Stimulated activated CD4-positive, alpha-beta T cell treated with anti-CD3 and anti-CD28 coated beads, TNF-alpha, amount 100 ng/mL, for 24 hours (primary cell): ENCODE data around the gene CFAP53.
"Not testable (repeated sequence)": the region's sequence is repeated elsewhere in the genome, so short reads cannot be mapped to it uniquely, and the experiment has no call there.

ENCODE experiments used
- DNase-seq, 3 experiments: peaks; one replicate each; pipeline ENCODE4 v3.0.0-alpha.2; 2020; ENCODE audit warnings: low read depth in 3 of 3

The CFAP53 gene

DNA sequence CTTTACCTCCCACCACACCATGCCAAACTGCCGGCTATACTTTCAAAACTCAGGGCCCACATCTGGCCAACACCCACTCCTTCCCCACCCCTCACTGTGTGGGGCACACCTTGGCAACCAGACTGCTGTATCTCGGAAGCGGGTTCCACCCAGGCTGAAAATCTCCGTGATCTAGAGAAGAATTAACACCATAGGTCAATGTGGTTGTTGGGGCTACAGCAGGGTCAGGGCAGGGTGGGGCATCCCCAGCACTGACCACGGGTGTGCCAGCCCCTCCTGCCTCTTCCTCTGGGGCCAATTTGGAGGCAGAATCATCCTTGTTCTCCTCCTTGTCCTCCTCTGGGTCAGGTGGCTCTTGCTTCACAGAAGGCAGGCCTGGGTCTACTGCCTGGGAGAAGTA lies 6.3 kb upstream of the CFAP53 start:
- DNase-seq, result no peak

DNA sequence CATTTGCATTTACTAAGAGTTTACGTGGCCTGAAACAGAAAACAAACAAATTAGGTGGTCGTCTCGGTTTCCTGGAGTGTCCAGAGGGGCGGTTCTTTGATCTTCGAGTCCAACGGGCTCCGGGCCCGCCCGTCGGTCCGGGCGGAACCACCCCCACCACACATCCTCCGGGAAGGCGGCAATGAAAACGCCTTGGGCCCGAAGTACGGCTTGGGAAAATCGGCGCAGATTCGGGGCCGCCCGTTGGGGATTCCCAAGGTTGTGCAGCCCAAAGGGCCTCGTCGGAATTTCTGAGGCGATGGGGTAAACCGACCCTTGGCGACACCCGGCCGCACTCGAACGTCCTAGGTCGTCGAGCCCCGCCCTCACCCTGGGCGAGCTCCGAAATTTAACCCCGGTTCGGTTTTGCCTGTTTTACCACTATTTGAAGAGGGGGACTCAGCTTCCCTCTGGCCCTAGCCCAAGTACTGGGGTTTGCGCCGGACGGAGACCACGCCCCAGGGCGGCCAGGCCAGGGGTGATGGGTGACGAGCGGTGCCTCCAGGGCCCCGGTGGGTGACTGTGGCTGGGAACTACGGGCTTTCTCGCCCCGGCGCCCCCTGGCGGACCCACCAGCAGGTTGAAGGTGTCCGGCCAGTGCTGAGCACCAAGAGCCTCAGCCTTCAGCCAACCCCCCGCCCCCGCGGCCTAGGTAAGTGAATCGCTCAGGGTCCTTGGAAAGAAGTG lies 1.9 kb upstream of the CFAP53 start:
- peak; percentile 51 to 80 (median 51) for DNase-seq

DNA sequence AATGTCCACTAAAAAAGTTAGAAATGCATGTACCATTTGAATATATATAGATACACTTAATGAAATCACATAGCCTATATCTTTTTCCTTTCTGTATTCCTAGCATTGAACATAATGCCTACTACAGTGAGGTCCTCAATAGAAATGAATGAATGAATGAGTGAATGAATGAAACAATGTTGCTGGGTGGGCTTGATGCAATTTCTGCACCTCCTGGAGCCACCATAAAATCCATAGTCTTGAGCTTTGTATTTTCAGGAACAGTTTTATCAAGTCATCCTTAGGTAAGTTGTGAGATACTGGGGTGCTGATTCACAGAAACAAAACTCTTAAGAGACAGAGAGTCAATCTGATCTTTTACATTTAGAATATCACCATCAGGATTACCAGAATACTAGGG lies 3.3 kb downstream of the CFAP53 start:
- no peak for DNase-seq

DNA sequence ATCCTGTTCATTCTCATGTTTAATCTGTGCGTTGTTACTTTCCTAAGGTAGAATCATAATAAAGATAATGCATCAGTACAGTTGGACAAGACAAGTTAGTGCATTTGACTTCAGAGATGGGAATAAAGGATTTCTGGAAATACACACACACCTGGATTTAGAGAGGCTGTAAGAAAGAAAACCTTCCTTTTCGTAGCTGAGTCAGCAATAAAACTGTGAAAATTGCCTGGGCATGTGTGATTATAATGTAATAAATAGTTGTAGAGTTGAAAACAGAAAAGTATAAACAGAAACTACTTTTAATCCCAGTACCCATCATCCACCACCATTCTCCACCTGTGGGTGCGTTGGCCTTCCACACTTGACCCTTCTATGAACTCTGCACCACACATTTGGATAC lies 15.4 kb downstream of the CFAP53 start:
- DNase-seq, result no peak

DNA sequence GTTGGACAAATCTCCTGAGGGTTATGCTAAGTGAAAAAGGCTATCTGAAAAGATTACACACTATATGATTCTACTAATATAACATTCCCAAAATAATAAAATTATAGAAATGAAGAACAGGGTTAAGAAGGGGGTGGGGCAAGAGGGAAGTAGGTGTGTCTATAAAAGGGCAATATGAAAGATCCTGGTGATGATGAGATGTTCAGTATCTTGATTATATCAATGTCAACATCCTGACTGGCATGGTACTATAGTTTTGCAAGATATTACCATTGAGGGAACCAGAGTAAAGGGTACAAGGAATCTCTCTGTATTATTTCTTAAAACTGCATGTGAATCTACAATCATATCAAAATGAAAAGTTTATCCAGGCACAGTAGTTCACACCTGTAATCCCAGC lies 16.7 kb downstream of the CFAP53 start:
- no peak for DNase-seq

DNA sequence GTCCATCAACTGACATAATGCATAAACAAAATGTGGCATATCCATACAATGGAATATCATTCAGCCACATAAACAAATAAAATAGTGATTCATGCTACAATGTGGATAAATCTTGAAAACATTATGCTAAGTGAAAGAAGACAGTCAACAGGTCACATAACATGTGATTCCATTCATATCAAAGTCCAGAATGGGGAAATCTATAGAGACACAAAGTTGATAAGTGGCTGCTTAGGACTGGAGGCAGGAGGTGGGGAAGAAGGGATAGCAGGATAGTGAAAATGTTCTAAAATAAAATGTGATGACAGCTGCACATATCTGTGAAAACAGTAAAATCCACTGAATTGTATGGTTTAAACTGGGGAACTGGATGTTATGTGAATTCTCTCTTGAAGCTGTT lies 18.7 kb downstream of the CFAP53 start:
- no peak for DNase-seq

DNA sequence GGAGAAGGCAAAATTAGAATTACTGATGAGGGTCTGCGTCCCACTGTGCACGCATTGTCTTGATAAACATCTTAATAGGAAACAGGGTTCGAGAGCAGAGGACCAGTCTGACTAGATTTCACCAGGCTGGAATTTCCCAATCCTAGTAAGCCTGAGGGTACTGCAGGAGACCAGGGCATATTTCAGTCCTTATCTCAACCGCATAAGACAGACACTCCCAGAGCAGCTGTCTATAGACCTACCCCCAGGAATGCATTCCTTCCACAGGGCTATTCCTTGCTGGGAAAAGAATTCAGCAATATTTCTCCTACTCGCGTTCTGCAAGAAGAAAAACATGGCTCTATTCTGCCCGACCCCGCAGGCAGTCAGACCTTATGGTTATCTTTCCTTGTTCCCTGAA lies 24.5 kb downstream of the CFAP53 start:
- DNase-seq, result not testable (repeated sequence)

DNA sequence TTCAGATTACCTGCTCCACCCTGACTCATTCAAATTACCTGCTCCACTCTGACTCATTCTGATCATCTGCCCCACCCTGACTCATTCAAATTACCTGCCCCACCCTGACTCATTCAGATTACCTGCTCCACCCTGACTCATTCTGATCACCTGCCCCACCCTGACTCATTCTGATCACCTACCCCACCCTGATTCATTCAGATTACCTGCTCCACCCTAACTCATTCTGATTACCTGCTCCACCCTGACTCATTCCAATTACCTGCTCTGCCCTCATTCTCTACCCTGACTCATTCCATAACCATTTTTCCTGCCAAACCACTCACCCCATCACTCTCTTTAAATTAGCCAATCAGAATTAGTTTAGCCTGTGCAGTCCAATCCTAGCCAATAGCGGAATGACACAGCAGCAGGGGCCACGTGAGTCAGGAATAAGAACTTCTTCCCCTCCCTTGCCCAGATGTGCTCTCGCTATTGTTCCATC lies 26.2 kb downstream of the CFAP53 start:
- DNase-seq, result no peak

DNA sequence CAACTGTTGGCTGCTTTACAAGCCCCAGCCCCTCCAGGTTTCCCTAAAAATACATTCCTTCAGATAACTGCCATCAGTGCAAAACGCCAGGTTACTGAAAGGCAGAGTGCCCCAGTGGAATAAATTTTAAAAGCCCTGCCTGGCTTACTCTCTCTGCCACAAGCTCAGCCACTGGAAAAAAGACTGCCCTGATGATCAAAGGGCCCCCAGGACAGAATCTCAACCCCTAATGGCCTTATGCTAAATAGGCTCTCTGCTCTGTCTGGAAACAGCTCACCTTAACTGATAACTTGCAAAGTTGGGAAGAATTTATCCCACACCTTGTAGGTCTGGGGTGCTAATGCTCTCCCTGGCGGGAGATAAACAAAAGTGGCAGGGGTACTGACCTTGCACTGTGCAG lies 33.9 kb downstream of the CFAP53 start:
- DNase-seq, result no peak

DNA sequence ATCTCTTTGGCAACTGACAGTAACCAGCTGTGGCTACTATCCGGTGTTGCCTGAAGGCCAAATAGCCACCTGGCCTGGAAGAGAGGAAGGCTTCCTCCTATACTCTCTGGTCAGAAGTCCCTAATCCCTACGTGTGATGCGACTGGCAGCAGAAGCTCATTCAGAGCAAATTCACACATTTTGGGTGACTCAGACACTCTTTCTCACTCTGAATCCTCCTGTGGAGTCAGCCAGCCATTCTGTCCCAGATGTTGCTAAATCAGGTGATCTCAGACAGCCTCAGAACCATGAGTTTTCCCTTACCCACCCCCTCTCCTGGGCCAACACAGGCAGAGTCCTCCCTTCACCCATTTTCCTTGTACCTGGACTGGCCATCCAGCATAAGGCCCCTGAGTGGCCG lies 34.7 kb downstream of the CFAP53 start:
- DNase-seq, result no peak

DNA sequence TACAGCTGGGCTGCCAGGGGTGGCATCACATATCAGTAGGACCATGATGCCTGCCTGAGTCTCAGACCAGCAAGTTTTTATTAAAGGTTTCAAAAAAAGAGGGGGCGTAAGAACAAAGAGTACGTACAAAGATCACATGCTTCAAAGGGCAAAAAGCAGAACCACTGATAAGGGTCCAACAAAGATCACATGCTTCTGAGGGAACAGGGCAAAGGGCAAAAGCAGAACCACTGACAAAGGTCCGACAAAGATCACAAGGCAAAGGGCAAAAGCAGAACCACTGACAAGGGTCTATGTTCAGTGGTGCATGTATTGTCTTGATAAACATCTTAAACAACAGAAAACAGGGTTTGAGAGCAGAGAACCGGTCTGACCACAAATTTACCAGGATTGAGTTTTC lies 46.0 kb downstream of the CFAP53 start:
- DNase-seq, result not testable (repeated sequence)

DNA sequence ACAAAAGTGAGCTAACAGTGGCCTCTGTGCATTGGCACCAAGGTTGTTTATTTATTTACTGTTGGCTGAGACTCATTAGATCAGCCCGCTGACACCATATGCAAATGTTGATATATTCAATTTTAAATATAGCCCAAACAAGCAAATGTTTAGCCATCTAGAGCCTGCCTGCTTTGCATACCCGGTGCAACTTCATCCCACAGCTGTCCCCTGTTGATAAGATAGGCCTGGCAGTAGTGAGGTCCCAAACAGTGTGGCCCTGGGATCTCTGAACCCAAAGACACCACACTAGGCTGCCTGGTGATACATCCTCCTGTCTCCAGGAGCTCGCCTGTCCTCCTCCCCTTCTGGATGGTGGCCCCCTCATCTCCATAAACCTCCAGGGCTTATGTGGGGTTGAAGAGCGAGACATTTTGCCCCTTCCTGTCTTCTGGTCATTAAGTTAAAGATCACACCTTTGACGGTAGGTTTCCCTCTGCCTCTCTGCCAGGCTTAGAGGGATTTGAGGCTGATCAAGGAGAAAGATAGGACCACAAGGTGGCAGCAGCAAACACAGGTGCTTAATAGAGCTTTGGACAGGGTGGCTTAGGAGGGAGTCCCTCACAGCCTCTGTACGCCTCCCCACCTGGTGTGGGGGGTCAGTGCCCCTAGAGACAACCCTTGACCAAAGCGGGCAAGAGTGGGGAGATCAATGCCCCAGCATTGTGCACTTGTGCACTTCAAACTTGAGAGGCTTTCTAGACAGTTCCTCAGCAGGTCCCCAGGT lies 47.7 kb downstream of the CFAP53 start:
- DNase-seq, result no peak

DNA sequence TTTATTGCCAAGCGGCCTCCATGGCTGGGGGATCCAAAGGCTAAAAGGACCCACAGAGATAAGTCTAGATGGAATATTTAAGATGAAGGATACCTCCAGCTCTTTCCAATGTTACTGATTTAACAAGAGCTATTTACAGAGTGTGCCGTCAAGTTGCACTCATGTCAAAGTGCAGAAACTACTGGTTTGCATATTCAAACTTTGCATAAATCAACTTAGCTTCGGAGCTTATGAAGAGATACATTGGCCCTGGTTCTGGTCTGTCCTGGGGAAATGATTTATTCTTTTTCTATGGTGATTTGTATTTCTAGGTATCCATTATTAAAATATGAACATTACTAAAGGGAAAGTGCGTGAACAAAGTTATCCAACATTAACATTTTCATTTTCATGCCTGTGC lies 57.0 kb downstream of the CFAP53 start:
- no peak for DNase-seq

DNA sequence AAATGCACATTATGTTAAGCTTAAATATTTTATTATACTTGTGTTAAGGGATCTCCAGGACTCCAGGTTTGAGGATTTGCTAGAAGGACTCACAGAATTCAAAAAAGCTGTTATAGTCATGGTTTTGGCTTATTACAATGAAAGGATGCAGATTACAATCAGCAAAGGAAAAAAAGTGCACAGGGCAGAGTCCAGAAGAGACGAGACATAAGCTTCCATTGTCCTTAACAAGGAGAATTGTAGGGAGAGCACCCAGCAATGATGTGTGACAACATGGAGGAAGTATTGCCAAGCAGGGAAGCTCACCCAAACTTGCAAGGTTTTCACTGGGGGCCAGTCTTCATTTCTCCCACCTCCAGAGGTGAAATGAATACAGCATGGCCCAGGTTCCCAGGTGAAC lies 58.6 kb downstream of the CFAP53 start:
- no peak for DNase-seq

DNA sequence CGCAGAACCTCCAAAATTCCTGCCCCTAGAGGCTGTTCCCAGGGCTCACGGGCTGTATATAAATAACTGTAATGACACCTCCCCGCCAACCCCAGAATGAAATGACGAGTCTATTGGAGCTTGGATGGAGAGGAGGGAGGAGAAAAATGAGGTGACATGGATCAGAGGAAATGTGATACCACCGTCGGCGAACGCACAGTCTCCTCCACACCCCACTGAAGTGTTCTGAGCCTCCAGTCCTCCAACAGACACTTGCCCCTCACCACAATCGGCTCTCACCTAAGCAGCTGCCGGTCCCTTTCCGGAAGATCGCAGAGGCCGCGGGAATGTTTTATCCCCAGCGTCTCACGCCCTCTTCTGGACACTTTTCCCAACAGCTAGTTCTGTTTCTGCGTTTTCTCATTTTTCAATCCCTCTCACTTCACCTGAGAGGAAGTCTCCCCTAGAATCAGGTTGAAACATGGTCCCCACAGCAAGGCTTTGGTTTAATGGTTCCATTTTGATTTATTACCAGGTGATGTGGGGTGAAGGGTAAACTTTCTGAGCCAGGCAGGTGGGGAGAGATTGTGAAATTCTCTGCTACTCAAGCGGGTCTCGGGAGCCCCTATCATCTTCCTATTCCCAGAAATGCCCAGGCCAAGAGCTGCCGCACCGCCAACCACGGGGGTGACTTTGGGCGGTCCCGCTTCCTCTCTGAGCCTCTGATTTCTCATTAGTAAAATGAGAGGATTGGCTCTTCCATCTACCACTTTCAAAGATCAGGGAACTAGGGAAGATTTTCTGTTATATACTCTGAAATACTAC lies 62.3 kb downstream of the CFAP53 start:
- peak in 1 of 3 experiments; percentile 15 for DNase-seq

DNA sequence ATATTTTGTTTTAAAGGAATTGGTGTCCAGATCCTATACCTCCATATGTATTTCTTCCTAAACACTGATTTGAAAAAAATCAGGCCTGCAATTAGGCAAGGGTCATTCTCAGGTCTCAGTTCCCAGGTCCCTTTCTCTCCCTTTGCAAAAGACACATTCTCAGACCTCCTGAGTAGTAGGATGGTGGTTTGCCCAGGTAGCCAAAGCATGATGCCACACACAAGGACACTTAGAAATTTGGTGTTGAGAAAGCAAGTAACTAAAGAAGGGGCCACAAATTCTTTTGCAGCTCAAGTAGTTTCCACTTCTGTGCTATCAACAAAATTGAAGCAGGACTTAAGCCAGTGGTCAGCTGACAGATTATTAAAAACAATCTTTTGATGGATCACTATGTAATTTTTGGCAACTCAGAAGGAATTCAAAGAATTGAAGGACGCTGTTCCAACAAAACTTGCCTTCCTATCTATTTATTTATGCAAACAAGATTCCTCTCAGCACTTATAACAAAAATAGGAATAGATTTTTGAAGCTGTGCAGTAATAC lies 64.7 kb downstream of the CFAP53 start:
- no peak for DNase-seq

DNA sequence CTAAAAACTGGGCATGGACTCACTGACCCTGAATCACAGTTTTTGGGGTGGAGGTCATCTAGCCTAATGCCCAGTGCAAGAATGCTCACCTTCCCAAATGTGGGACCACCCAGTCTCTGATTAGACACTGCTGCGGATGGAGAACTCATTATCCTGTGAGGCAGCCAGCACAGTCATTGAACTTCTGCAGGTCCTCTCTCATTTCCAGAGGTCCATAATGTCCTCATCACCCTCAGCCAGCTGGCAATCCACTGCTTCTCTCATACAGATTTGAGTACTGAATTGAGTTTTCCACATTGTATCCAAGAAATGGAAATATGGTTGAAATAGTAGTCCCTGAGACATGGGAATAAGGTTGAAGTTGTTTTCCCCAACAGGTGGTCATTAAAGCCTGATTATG lies 66.4 kb downstream of the CFAP53 start:
- no peak for DNase-seq

DNA sequence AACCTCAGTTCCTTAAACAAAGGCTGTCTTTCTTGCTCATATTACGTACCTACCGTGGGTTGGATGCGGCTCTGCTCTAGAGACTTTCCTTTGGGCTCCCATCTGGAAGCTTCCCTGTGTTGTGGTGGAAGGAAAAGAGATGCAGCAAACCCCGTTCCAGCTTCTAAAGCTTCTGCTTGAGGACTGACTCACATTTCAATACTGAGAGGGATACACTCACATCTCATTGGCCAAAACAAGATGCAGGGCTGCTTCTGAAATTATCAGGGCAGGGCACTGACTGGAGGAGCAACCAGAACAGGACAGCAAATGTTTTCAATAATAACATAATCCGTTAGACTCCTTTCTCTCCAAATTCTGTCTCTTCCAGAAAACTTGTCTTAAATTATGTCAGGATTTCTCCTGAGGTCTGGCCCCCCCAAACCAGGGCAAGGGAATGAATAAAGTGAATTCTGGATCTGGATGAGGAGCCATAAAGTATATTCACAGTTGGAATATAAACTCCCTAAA lies 66.9 kb downstream of the CFAP53 start:
- no peak for DNase-seq

DNA sequence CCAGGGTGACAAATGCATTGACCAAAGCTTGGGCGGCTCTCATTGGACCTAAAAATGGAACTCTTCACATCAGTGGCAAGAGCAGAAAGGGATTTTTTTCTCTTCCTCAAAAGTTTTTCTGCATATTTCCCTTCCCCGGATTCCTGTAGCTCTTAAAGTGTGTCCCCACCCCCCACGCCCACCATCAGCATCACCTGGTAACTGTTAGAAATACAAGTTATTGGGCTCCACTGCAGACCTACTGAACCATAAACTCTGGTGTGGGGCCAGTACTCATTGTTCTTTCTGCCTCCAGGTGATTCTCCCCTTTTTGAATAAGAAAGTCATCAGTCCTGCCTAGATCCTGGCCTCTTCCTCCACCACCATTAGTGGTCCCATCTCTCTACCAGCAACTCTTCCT lies 70.0 kb downstream of the CFAP53 start:
- DNase-seq, result no peak

DNA sequence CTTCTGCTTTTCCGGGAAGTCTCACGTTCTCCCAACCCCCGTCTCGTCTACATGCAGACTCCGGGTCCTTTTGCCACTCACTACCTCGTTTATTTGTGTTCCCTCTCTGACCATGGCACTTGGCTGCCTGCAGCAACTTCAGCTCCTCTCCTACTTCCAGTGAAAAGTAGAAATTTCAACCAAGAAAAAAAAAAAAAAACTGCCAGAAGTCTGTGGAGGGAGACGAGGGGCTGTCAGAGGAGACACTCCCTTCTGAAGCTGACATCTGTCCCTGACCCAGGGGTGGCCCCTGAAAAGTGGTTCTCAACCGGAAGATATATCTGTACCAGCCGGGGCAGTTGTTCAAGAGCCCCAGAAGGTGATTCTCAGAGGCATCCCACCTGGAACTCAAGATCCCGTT lies 70.6 kb downstream of the CFAP53 start:
- DNase-seq, result no peak

DNA sequence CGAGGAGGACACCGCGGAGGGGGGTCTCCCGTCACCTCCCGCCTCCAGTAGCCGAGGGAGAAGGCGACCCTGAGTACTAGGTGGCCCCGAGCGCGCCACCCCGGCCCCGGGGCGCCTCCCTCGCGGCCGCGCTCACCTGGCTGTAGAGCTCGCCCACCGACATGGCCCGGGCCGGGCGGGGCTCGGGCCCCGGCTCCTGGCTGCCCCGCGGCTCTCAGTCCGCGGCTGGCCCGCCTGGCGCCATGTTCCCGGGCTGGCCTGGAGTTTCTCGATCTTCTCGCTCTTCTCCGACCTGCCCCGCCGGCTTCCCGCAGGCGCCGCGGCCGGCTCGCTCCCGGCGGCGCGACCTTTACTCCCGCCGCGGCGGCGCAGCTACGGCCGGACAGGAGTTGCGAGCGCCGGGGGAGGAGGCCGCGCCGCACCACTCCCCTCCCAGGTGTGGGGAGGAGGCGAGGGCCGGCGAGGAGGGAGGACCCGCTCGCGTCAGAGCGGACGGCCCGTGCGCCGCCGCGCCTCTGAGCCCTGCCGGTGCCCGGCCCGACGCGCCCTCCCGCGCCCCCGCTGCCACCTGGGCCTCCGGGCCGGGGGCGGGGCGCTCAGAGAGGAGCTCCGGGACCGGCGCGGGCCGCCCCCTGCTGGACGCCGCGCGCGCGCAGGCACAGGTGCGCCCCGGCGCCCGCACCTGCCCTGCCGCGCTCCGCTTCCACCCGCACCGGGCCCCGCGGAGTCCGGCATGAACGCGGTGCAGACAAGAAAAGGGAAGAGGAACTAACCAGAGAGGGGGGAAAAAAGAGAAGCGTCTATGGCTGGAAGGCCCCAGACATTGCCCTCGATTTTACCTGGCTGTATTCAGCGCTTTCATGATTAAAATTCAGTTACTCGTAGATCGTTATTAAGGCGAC lies 71.4 kb downstream of the CFAP53 start, which contains the start of gene MYO5B:
Gene MYO5B, minus strand, starts transcription at position 517 of the 902 bp plus-strand sequence. Its CDS starts 354 bp downstream, at position 163.
- DNase-seq, result peak in 2 of 3 experiments; percentile 12 to 55
